Liver (tissue), 9 donors: ENCODE data around the gene SNRNP27. TPM values are rescaled to one million over a fixed set of nuclear protein-coding genes. Genes with fewer than 3 reads are reported as not detected.

Experiments
- DNase-seq: peaks from one replicate; pipeline ENCODE4 v3.0.0-alpha.2; 2017; ENCODE audit warnings: low spot score
- H3K27ac ChIP-seq, 2 donors: one replicate each; pipeline ENCODE4 v1.7.0; 2013; ENCODE audit warnings: inconsistent platforms in 2 of 2, low read length in 2 of 2, control low read depth in 1 of 2, low read depth in 1 of 2, mild to moderate bottlenecking in 1 of 2
- H3K27me3 ChIP-seq, 4 donors: one replicate each; pipeline versions ENCODE4 v1.6.1 to v1.7.0; 2013; ENCODE audit warnings: low read length in 3 of 4, inconsistent platforms in 1 of 4, mild to moderate bottlenecking in 1 of 4, moderate library complexity in 1 of 4; ENCODE audit not compliant: control insufficient read depth in 4 of 4, insufficient read depth in 4 of 4
- H3K36me3 ChIP-seq, 4 donors: one replicate each; pipeline versions ENCODE4 v1.6.1 to v1.7.0; 2013; ENCODE audit warnings: low read length in 3 of 4, mild to moderate bottlenecking in 3 of 4, low read depth in 1 of 4, moderate library complexity in 1 of 4; ENCODE audit not compliant: control insufficient read depth in 4 of 4, insufficient read depth in 3 of 4
- H3K4me1 ChIP-seq, 4 donors: one replicate each; pipeline versions ENCODE4 v1.6.1 to v1.7.0; 2013; ENCODE audit warnings: low read length in 3 of 4, mild to moderate bottlenecking in 3 of 4, moderate library complexity in 1 of 4; ENCODE audit not compliant: control insufficient read depth in 4 of 4, insufficient read depth in 4 of 4
- H3K4me3 ChIP-seq, 3 donors: one replicate each; pipeline versions ENCODE4 v1.6.1 to v1.7.0; 2013; ENCODE audit warnings: low read length in 3 of 3, control low read depth in 1 of 3, low read depth in 1 of 3, mild to moderate bottlenecking in 1 of 3
- H3K9ac ChIP-seq, 2 donors: one replicate each; pipeline ENCODE4 v1.7.0; 2013; ENCODE audit warnings: low read length in 2 of 2, mild to moderate bottlenecking in 2 of 2, moderate library complexity in 2 of 2, control low read depth in 1 of 2, low read depth in 1 of 2
- H3K9me3 ChIP-seq, 4 donors: one replicate each; pipeline versions ENCODE4 v1.6.1 to v1.7.0; 2013; ENCODE audit warnings: low read length in 3 of 4; ENCODE audit not compliant: control insufficient read depth in 4 of 4
- ATF3 ChIP-seq: IDR thresholded peaks from 2 replicates; pipeline ENCODE4 v1.6.1; 2016; ENCODE audit warnings: antibody characterized with exemption
- CTCF ChIP-seq: fragments of 150-350 bp; IDR thresholded peaks from 2 replicates; pipeline ENCODE4 v1.5.1; 2017; ENCODE audit warnings: improper control_type of control experiment, low read depth, low read length; ENCODE audit not compliant: missing input control
- EGR1 ChIP-seq, 2 donors: IDR thresholded peaks; 2 replicates each; pipeline ENCODE4 v1.6.1; 2016 to 2018; ENCODE audit warnings: antibody characterized with exemption in 2 of 2, low read depth in 2 of 2
- FOXA1 ChIP-seq: IDR thresholded peaks from 2 replicates; pipeline ENCODE4 v1.6.1; 2016; ENCODE audit warnings: antibody characterized with exemption
- FOXA2 ChIP-seq: IDR thresholded peaks from 2 replicates; pipeline ENCODE4 v1.6.1; 2016; ENCODE audit warnings: antibody characterized with exemption
- GABPA ChIP-seq, 2 donors: IDR thresholded peaks in 1 of 2; conservative IDR thresholded peaks in 1 of 2; 2 replicates each; pipeline ENCODE4 v1.6.1; 2016; ENCODE audit warnings: antibody characterized with exemption in 2 of 2, mild to moderate bottlenecking in 1 of 2, moderate library complexity in 1 of 2
- HNF4A ChIP-seq, 2 donors: conservative IDR thresholded peaks; 2 replicates each; pipeline ENCODE4 v1.6.1; 2016; ENCODE audit warnings: antibody characterized with exemption in 2 of 2, mild to moderate bottlenecking in 2 of 2
- HNF4G ChIP-seq: IDR thresholded peaks from 2 replicates; pipeline ENCODE4 v1.6.1; 2016; ENCODE audit warnings: antibody characterized with exemption
- JUND ChIP-seq, 2 donors: IDR thresholded peaks; 2 replicates each; pipeline ENCODE4 v1.6.1; 2016; ENCODE audit warnings: antibody characterized with exemption in 2 of 2
- MAX ChIP-seq: IDR thresholded peaks from 2 replicates; pipeline ENCODE4 v1.6.1; 2016; ENCODE audit warnings: antibody characterized with exemption
- NR2F2 ChIP-seq: IDR thresholded peaks from 2 replicates; pipeline ENCODE4 v1.6.1; 2016; ENCODE audit warnings: antibody characterized with exemption
- RAD21 ChIP-seq, 2 donors: IDR thresholded peaks; 2 replicates each; pipeline ENCODE4 v1.6.1; 2016; ENCODE audit warnings: antibody characterized with exemption in 2 of 2, mild to moderate bottlenecking in 2 of 2
- REST ChIP-seq: IDR thresholded peaks from 2 replicates; pipeline ENCODE4 v1.6.1; 2016; ENCODE audit warnings: antibody characterized with exemption, mild to moderate bottlenecking
- RXRA ChIP-seq, 2 donors: IDR thresholded peaks; 2 replicates each; pipeline ENCODE4 v1.6.1; 2017 to 2018; ENCODE audit warnings: antibody characterized with exemption in 2 of 2, mild to moderate bottlenecking in 1 of 2
- SP1 ChIP-seq: IDR thresholded peaks from 2 replicates; pipeline ENCODE4 v1.6.1; 2018; ENCODE audit warnings: antibody characterized with exemption, mild to moderate bottlenecking
- TAF1 ChIP-seq: conservative IDR thresholded peaks from 2 replicates; pipeline ENCODE4 v1.6.1; 2016; ENCODE audit warnings: antibody characterized with exemption, mild to moderate bottlenecking
- YY1 ChIP-seq: IDR thresholded peaks from 2 replicates; pipeline ENCODE4 v1.6.1; 2016; ENCODE audit warnings: antibody characterized with exemption, mild to moderate bottlenecking
- ZBTB33 ChIP-seq: IDR thresholded peaks from 2 replicates; pipeline ENCODE4 v1.6.1; 2016; ENCODE audit warnings: antibody characterized with exemption
- WGBS: extraction: QIAGEN DNeasy Blood & Tissue Kit; methylation state at CpG from one replicate; pipeline ENCODE4 v1.1.7; 2013; 5-methylcytosine and 5-hydroxymethylcytosine counted together
- polyA plus RNA-seq, 2 donors: library from polyadenylated mRNA; stranded (reverse) in 1 of 2; unstranded in 1 of 2; fragments of 200-250 nt in 1 of 2; fragments of >200 nt in 1 of 2; fragmentation: Nextera tagmentation in 1 of 2; extraction: Ambion mirVana in 1 of 2; gene quantifications; one replicate each; pipeline versions ENCODE4 v1.2.1 to v1.2.3, GENCODE V29; 2013 to 2015
- total RNA-seq, 2 donors: library from RNA; depleted of rRNA; stranded (reverse); fragments of >200 nt; gene quantifications; one replicate each; pipeline ENCODE4 v1.2.3, GENCODE V29; 2014
- donor health status: healthy.
- donor health status: healthy.
- donor health status: healthy.
- donor health status: healthy.
- donor health status: healthy.

The SNRNP27 gene
- total and polyA plus RNA-seq, 4 donors, result 16.8 to 28.7 (median 20.0) TPM

- DNase-seq, result no peak
- no peak for TF ChIP-seq ATF3
- TF ChIP-seq HNF4G, result no peak
- TF ChIP-seq REST, result no peak
- no peak for TF ChIP-seq GABPA (IDR thresholded peaks at IDR 0.05 in 1 of 2, conservative IDR thresholded peaks at IDR 0.05 in 1 of 2)
- TF ChIP-seq FOXA2, result no peak
- no peak for TF ChIP-seq JUND (IDR thresholded peaks at IDR 0.05)
- TF ChIP-seq SP1, result no peak
- no peak for TF ChIP-seq FOXA1
- TF ChIP-seq TAF1, result no peak
- no peak for TF ChIP-seq NR2F2
Observed at GRCh38 chr2:69889302-69889701, 4.5 kb upstream of the SNRNP27 start.

GRCh38 chr2:69890881-69891280, 2.9 kb upstream of the SNRNP27 start:
- DNase-seq, result no peak
- Histone ChIP-seq H3K4me1 (peaks cover 5 to 9% (median 7%) of the 10 kb centered on the region in 4 donors), H3K9me3 (no peaks in the 10 kb centered on the region), H3K36me3 (peaks cover 0 to 1% (median under 1%) of the 10 kb centered on the region in 4 donors), H3K27me3 (no peaks in the 10 kb centered on the region), H3K27ac (no peak overlapping the region), H3K9ac (no peak overlapping the region), H3K4me3 (no peak overlapping the region)
- 7% methylated on average over 1 of the region's 1 CpG for WGBS
- no peak for TF ChIP-seq ZBTB33
- TF ChIP-seq EGR1 (IDR thresholded peaks at IDR 0.05; ENCODE audit: low read depth in 2 of 2), result no peak
- TF ChIP-seq RXRA (IDR thresholded peaks at IDR 0.05), result no peak
- no peak for TF ChIP-seq GABPA (IDR thresholded peaks at IDR 0.05 in 1 of 2, conservative IDR thresholded peaks at IDR 0.05 in 1 of 2)
- no peak for TF ChIP-seq JUND (IDR thresholded peaks at IDR 0.05)
- no peak for TF ChIP-seq MAX
- TF ChIP-seq YY1, result no peak
- TF ChIP-seq FOXA1, result no peak
- TF ChIP-seq HNF4G, result no peak
- no peak for TF ChIP-seq TAF1
- no peak for TF ChIP-seq HNF4A (conservative IDR thresholded peaks at IDR 0.05)
- no peak for TF ChIP-seq SP1
- TF ChIP-seq RAD21 (IDR thresholded peaks at IDR 0.05), result no peak
- TF ChIP-seq CTCF, result no peak
- TF ChIP-seq REST, result no peak
- TF ChIP-seq ATF3, result no peak

More at GRCh38 chr2:69889302-69889701, 4.5 kb upstream of the SNRNP27 start:
- H3K9ac ChIP-seq, result no peak overlapping the region
- no peaks in the 10 kb centered on the region for H3K27me3 ChIP-seq
- no peaks in the 10 kb centered on the region for H3K36me3 ChIP-seq
- no peak overlapping the region for H3K4me3 ChIP-seq
- H3K4me1 ChIP-seq, result peaks cover 0 to 5% (median under 1%) of the 10 kb centered on the region in 4 donors
- no peaks in the 10 kb centered on the region for H3K9me3 ChIP-seq
- H3K27ac ChIP-seq, result no peak overlapping the region
